GM12878 (cell line): ENCODE data around the gene PRDM8. TPM values are rescaled to one million over a fixed set of nuclear protein-coding genes. Genes with fewer than 3 reads are reported as not detected.

Experiments
- ATAC-seq: fragments of 200-7000 bp; cut with Tn5 transposase; 3 replicates; pipeline ENCODE4 v1.9.1; 2020; ENCODE audit warnings: mild to moderate bottlenecking, moderate library complexity
- BruUV-seq: library from RNA; stranded (reverse); fragments of 400-500 nt; replicated peaks from 2 replicates; lab custom pipeline; 2021; lab: Mats Ljungman, UMichigan
- CTCF ChIA-PET: fragments of 300-600 bp; sonication (Branson Sonifier 250); formaldehyde crosslinking; extraction: SDS; loops from one replicate; lab custom pipeline; 2021; ENCODE audit warnings: inconsistent platforms; lab: Yijun Ruan, JAX
- POLR2A ChIA-PET: fragments of 350-600 bp; formaldehyde crosslinking; extraction: SDS; loops from one replicate; lab custom pipeline; 2021; ENCODE audit warnings: inconsistent platforms; lab: Charles Lee
- RAD21 ChIA-PET: fragments of 300-600 bp; sonication (Branson Sonifier 250); formaldehyde crosslinking; loops from one replicate; lab custom pipeline; 2023; ENCODE audit warnings: antibody characterized with exemption; ENCODE audit not compliant: unreplicated experiment; lab: Charles Lee
- SMC1A ChIA-PET: fragments of 300-600 bp; sonication (Branson Sonifier 250); formaldehyde crosslinking; loops from one replicate; lab custom pipeline; 2023; ENCODE audit not compliant: unreplicated experiment, uncharacterized antibody; lab: Charles Lee
- DNase-seq: peaks from one replicate; pipeline ENCODE4 v3.0.0-alpha.2; 2011; ENCODE audit warnings: low read depth, low spot score
- FAIRE-seq: peaks from 3 replicates; lab custom pipeline; 2011; peaks lifted over from hg19 to GRCh38; lab: Jason Lieb, UNC
- H2AFZ ChIP-seq: 2 replicates; pipeline ENCODE4 v1.6.0; 2011; ENCODE audit warnings: low read depth, low read length, control low read depth; ENCODE audit not compliant: control insufficient read depth
- H3K27ac ChIP-seq: 2 replicates; pipeline ENCODE4 v1.5.1; 2011; ENCODE audit warnings: control low read depth; ENCODE audit not compliant: control insufficient read depth, insufficient read depth
- H3K27me3 ChIP-seq, 2 experiments: replicated peaks in 1 of 2; 2 replicates each; pipeline versions ENCODE4 v1.6.0 to v1.6.1; 2011; ENCODE audit warnings: low read length in 1 of 2; ENCODE audit not compliant: control insufficient read depth in 2 of 2, insufficient read depth in 2 of 2
- H3K36me3 ChIP-seq, 2 experiments: 2 replicates each; pipeline ENCODE4 v1.5.1; 2011; ENCODE audit warnings: low read length in 1 of 2; ENCODE audit not compliant: control insufficient read depth in 2 of 2, insufficient read depth in 2 of 2
- H3K4me1 ChIP-seq: 2 replicates; pipeline ENCODE4 v1.6.1; 2011; ENCODE audit warnings: mild to moderate bottlenecking, low read length, moderate library complexity, mixed read lengths; ENCODE audit not compliant: control insufficient read depth, insufficient read depth
- H3K4me2 ChIP-seq: 2 replicates; pipeline ENCODE4 v1.6.0; 2011; ENCODE audit warnings: control low read depth; ENCODE audit not compliant: control insufficient read depth, insufficient read depth
- H3K4me3 ChIP-seq: fragments of 200-600 bp; sonication (generic); 2 replicates; pipeline ENCODE4 v1.5.1; 2016
- H3K79me2 ChIP-seq: 2 replicates; pipeline ENCODE4 v1.6.0; 2011; ENCODE audit warnings: low read length; ENCODE audit not compliant: control insufficient read depth, insufficient read depth
- H3K9ac ChIP-seq: 2 replicates; pipeline ENCODE4 v1.8.0; 2011; ENCODE audit warnings: low read length, control low read depth, mixed read lengths; ENCODE audit not compliant: control insufficient read depth, insufficient read depth
- H3K9me3 ChIP-seq: replicated peaks from 3 replicates; pipeline ENCODE4 v1.5.1; 2011; ENCODE audit warnings: mild to moderate bottlenecking, low read length; ENCODE audit not compliant: control insufficient read depth, insufficient read depth
- H4K20me1 ChIP-seq: 2 replicates; pipeline ENCODE4 v1.6.0; 2011; ENCODE audit not compliant: control insufficient read depth, insufficient read depth
- ATF7 ChIP-seq: fragments of 450-650 bp; IDR thresholded peaks from 2 replicates; pipeline ENCODE4 v1.6.1; 2016; ENCODE audit warnings: low read depth, mild to moderate bottlenecking
- CHD2 ChIP-seq: IDR thresholded peaks from 2 replicates; pipeline ENCODE4 v1.6.1; 2011; ENCODE audit warnings: low read depth, low read length, improper control_type of control experiment, borderline replicate concordance
- CREB1 ChIP-seq: IDR thresholded peaks from 2 replicates; pipeline ENCODE4 v1.6.1; 2012; ENCODE audit warnings: low read depth, mild to moderate bottlenecking, inconsistent platforms
- CUX1 ChIP-seq: IDR thresholded peaks from 2 replicates; pipeline ENCODE4 v1.6.1; 2012; ENCODE audit warnings: improper control_type of control experiment, low read depth, low read length; ENCODE audit not compliant: insufficient replicate concordance
- EGR1 ChIP-seq, 2 experiments: IDR thresholded peaks; 1 replicate in 1 of 2; 2 replicates in 1 of 2; pipeline ENCODE4 v1.6.1; 2011 to 2012; ENCODE audit warnings: low read depth in 2 of 2, low read length in 2 of 2, borderline replicate concordance in 1 of 2, mild to moderate bottlenecking in 1 of 2, moderate library complexity in 1 of 2
- GATAD2B ChIP-seq: fragments of 450-650 bp; conservative IDR thresholded peaks from 2 replicates; pipeline ENCODE4 v1.6.1; 2017; ENCODE audit warnings: low read depth, mild to moderate bottlenecking, moderate library complexity
- IRF3 ChIP-seq: fragments of 450-650 bp; IDR thresholded peaks from 2 replicates; pipeline ENCODE4 v1.6.1; 2014; ENCODE audit warnings: mild to moderate bottlenecking
- KAT2A ChIP-seq: conservative IDR thresholded peaks from 2 replicates; pipeline ENCODE4 v1.6.1; 2011; ENCODE audit warnings: low read depth, low read length; ENCODE audit not compliant: control insufficient read depth
- MEF2B ChIP-seq: fragments of 450-650 bp; IDR thresholded peaks from 2 replicates; pipeline ENCODE4 v1.6.1; 2018; ENCODE audit warnings: mild to moderate bottlenecking, moderate library complexity; ENCODE audit not compliant: partially characterized antibody, poor library complexity, severe bottlenecking
- MTA2 ChIP-seq: fragments of 450-650 bp; IDR thresholded peaks from 2 replicates; pipeline ENCODE4 v1.6.1; 2016; ENCODE audit warnings: low read depth, mild to moderate bottlenecking, moderate library complexity
- NRF1 ChIP-seq: conservative IDR thresholded peaks from 2 replicates; pipeline ENCODE4 v1.6.1; 2011; ENCODE audit warnings: mild to moderate bottlenecking, low read depth, low read length, improper control_type of control experiment
- RUNX3 ChIP-seq: IDR thresholded peaks from 2 replicates; pipeline ENCODE4 v1.6.1; 2012; ENCODE audit warnings: low read length, inconsistent platforms
- SIN3A ChIP-seq: IDR thresholded peaks from 2 replicates; pipeline ENCODE4 v1.6.1; 2012; ENCODE audit warnings: low read depth, low read length, improper control_type of control experiment
- SIX5 ChIP-seq: IDR thresholded peaks from 2 replicates; pipeline ENCODE4 v1.6.1; 2011; ENCODE audit warnings: mild to moderate bottlenecking, low read depth, low read length, moderate library complexity; ENCODE audit not compliant: severe bottlenecking
- SMAD5 ChIP-seq: IDR thresholded peaks from 2 replicates; pipeline ENCODE4 v1.6.1; 2016; ENCODE audit warnings: antibody characterized with exemption, low read depth
- ZBTB33 ChIP-seq: fragments of 450-650 bp; IDR thresholded peaks from 2 replicates; pipeline ENCODE4 v1.6.1; 2017; ENCODE audit warnings: mild to moderate bottlenecking
- WGBS: methylation state at CpG from one replicate; pipeline ENCODE4 v1.1.6; 2016; ENCODE audit warnings: low lambda C conversion rate; ENCODE audit not compliant: insufficient replicate concordance, insufficient coverage; ENCODE audit errors: missing lambda C conversion rate; 5-methylcytosine and 5-hydroxymethylcytosine counted together
- in situ Hi-C: fragments of 300-500 bp; cut with MboI; formaldehyde crosslinking; loops from 9 replicates; pipeline ENCODE4 v1.14.3; 2018; ENCODE audit warnings: mixed read lengths
- intact Hi-C: fragments of 100-400 bp; cut with micrococcal nuclease; formaldehyde crosslinking; loops from one replicate; pipeline ENCODE4 v1.14.2; 2022; ENCODE audit not compliant: unreplicated experiment
- polyA plus RNA-seq, 11 experiments: library from polyadenylated mRNA; depleted of rRNA in 4 of 11; unstranded in 6 of 11; stranded (reverse) in 5 of 11; fragments of >200 nt; fragmentation: Nextera tagmentation in 4 of 11; fragmentation: Illumina TruSeq in 1 of 11; extraction: Ambion mirVana in 4 of 11; extraction: Trizol in 1 of 11; gene quantifications; 1 replicate in 1 of 11; 2 replicates in 10 of 11; pipeline versions ENCODE4 v1.2.1 to v1.2.3, GENCODE V29; 2011 to 2016; ENCODE audit warnings: inconsistent platforms in 2 of 11, missing spikeins in 2 of 11, low read depth in 1 of 11
- total RNA-seq, 4 experiments: library from RNA; depleted of rRNA in 3 of 4; stranded (reverse); fragments of >200 nt in 3 of 4; fragmentation: Illumina TruSeq in 1 of 4; extraction: Trizol in 1 of 4; gene quantifications; 2 replicates each; pipeline versions ENCODE4 v1.2.1 to v1.2.3, GENCODE V29; 2013 to 2021

PRDM8 gene
- total and polyA plus RNA-seq, 10 of the 15 experiments (the other 5 are each of a cell fraction or from before 2014, with no cell fraction given): 0.09 to 1.6 (median 0.40) TPM

GRCh38 chr4:80220711-80221110 lies 23.4 kb downstream of the PRDM8 start:
- H3K79me2 ChIP-seq: no peaks in the 10 kb centered on the region
- H2AFZ ChIP-seq: no peak overlapping the region
- no peaks in the 10 kb centered on the region for H3K9me3 ChIP-seq
- no TSS peak for BruUV-seq
- FAIRE-seq: no peak
- CTCF ChIA-PET: interaction anchor here (0.7 to 5.3 kb wide), 45 partner anchors 8 to 1268 kb away, joined by 3 to 48 read pairs (median 4); partner anchors contain the start of genes CFAP299 and FGF5
- H4K20me1 ChIP-seq: no peaks in the 10 kb centered on the region
- H3K36me3 ChIP-seq: no peaks in the 10 kb centered on the region
- H3K9ac ChIP-seq: no peak overlapping the region
- H3K27me3 ChIP-seq: peaks cover 0 to 8% of the 10 kb centered on the region in 2 experiments; a peak in 2 of 4 replicates
- SMC1A ChIA-PET: interaction anchor here (0.8 to 4.6 kb wide), 26 partner anchors 9 to 1268 kb away, joined by 3 to 36 read pairs (median 6); partner anchors contain the start of gene CFAP299
- WGBS: 42% methylated on average over 3 of the region's 3 CpGs
- ATAC-seq: no peak
- H3K4me3 ChIP-seq: no peak overlapping the region
- POLR2A ChIA-PET: no interaction called here
- intact Hi-C loops (loop anchor here (1.0 kb wide), 1 partner anchor 141 kb away; no protein-coding TSS in a partner anchor), in situ Hi-C loops (no loop called here)
- H3K27ac ChIP-seq: no peak overlapping the region
- no peak for DNase-seq
- H3K4me2 ChIP-seq: no peak overlapping the region
- RAD21 ChIA-PET: interaction anchor here (0.8 to 3.6 kb wide), 24 partner anchors 8 to 1268 kb away, joined by 3 to 27 read pairs (median 4); partner anchors contain the start of gene CFAP299
- no peaks in the 10 kb centered on the region for H3K4me1 ChIP-seq
- TF ChIP-seq SIX5 (no peak), CHD2 (no peak), RUNX3 (no peak), ATF7 (no peak), KAT2A (no peak), SMAD5 (no peak), EGR1 (IDR thresholded peaks at IDR 0.05; ENCODE audit: borderline replicate concordance in 1 of 2, low read depth in 2 of 2, low read length in 2 of 2) (no peak), ZBTB33 (no peak), MEF2B (no peak), CUX1 (no peak), SIN3A (no peak), MTA2 (no peak), CREB1 (no peak), GATAD2B (no peak), IRF3 (no peak), NRF1 (no peak)
